Smooth muscle cell of the brain vasculature (primary cell): ENCODE results near the gene MS4A14.
"Not testable (repeated sequence)": the region's sequence is repeated elsewhere in the genome, so short reads cannot be mapped to it uniquely, and the experiment has no call there.

Experiments used
- DNase-seq: peaks from one replicate; pipeline ENCODE4 v3.0.0-alpha.2; 2012; ENCODE audit warnings: low read depth, low spot score

Gene MS4A14, protein sequence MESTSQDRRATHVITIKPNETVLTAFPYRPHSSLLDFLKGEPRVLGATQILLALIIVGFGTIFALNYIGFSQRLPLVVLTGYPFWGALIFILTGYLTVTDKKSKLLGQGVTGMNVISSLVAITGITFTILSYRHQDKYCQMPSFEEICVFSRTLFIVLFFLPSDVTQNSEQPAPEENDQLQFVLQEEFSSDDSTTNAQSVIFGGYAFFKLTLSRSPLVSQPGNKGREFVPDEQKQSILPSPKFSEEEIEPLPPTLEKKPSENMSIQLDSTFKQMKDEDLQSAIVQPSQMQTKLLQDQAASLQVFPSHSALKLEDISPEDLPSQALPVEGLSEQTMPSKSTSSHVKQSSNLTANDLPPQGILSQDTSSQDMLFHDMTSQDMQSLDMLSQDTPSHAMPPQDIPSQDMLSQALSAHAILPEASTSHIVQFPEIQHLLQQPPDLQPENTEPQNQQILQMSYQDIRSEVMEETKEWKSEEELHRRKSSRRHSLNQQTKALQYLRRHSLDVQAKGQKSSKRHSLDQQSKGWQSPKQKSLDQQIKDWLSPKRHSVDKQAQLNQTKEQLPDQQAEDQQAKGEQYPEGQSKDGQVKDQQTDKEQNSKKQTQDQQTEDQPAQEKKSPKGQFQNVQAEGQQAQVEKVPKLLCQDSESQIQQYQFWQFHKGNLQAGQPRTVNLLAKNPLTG

GRCh38 chr11:60396382-60396781, at the start of gene MS4A14:
TSS of gene MS4A14 (plus strand) at chr11:60396459. CDS start at chr11:60396579, 120 bp downstream.
- no peak for DNase-seq

GRCh38 chr11:60347084-60347797, 49.0 kb upstream of the MS4A14 start:
- no peak for DNase-seq

DNA sequence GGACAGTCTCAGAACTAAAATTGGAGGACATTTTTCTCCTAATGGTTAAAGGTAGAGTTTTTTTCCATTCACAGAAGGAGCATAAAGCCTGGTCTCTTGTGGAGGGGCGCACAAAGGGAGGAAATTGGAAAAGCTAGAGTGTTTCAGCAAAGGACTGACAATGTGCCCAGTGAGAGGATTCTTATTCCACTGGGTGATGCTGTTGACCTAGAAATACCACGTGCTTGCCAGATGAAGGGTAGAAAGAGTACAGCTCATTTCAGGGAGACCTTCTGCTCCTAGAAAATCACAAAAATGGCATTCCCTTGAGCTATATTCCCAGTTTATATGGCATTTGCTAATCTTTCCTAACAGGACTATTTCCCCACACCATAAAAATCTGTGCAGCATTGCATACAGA, 48.1 kb upstream of the MS4A14 start:
- DNase-seq, result no peak

- no peak for DNase-seq
These were observed 46.3 kb upstream of the MS4A14 start for GRCh38 chr11:60349990-60350389.

DNA sequence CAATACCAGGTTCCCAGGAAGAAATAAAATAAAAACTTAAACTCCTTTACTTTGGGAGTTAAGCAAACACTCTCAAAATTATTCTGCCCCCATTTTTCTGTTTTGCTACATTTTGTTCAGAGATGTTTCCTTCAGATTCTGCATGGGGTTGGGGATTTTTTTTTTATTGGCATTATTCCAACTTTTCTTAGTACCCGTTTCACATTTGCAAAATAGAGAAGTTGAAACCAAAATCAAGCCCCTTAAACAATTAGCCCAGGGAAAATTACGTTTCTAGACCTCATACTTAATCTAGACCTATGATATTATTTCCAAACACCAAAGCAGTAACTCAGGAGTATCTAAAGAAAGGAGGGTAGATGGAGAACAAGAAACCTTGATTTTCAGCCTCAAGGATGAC, 38.5 kb upstream of the MS4A14 start:
- no peak for DNase-seq

- no peak for DNase-seq
These were observed 35.6 kb upstream of the MS4A14 start for GRCh38 chr11:60360621-60361020.

- no peak for DNase-seq
These were observed 34.0 kb upstream of the MS4A14 start for GRCh38 chr11:60362241-60362640.

GRCh38 chr11:60363542-60364470, 32.5 kb upstream of the MS4A14 start:
- peak; percentile 17 for DNase-seq

GRCh38 chr11:60366262-60366904, 29.9 kb upstream of the MS4A14 start:
- DNase-seq, result not testable (repeated sequence)

GRCh38 chr11:60367009-60367408, 29.2 kb upstream of the MS4A14 start:
- no peak for DNase-seq

GRCh38 chr11:60367896-60368295, 28.4 kb upstream of the MS4A14 start:
- no peak for DNase-seq

- DNase-seq, result no peak
These were observed 25.9 kb upstream of the MS4A14 start for GRCh38 chr11:60370252-60370810.

- no peak for DNase-seq
These were observed 25.4 kb upstream of the MS4A14 start for GRCh38 chr11:60370811-60371298.

DNA sequence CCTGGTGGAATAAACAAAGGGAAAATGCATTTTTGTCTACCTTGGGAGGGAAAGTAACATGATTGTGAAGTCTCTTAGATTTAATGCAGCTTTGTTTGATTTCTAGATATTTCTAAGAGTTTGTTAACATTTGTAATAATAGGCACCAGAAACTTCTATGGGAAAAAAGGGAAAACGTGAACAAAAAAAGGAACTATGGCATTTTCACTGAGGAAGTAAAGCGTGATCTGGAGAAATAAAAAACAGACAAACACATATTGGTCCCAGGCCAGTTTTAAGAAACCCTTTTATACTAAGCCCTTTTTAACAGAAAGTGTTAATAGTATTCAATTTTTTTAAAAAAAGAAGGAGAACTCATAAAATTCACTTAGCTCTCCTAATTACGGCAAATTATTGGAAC, 24.9 kb upstream of the MS4A14 start:
- no peak for DNase-seq

- no peak for DNase-seq
These were observed 24.4 kb upstream of the MS4A14 start for GRCh38 chr11:60371854-60372253.

DNA sequence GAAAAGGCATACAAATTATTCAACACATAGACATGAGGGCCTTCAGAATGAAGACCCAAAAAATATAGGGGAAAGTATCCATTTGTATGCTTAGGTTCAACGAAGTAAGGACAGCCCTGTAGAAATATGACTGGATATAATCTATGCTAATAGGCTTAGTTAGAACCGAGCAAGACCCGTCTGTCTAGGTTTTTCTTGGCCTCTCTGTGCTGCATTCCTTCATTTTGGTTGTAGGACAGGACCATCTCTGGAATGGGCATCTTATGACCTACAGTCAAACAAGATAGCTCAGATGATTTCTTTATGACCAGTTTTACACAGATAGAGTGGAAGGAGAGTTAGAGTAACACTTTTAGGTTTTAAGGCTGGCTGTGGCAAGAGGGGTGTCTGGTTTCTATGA, 23.5 kb upstream of the MS4A14 start:
- DNase-seq, result no peak

- no peak for DNase-seq
These were observed 20.9 kb upstream of the MS4A14 start for GRCh38 chr11:60375316-60375715.

DNA sequence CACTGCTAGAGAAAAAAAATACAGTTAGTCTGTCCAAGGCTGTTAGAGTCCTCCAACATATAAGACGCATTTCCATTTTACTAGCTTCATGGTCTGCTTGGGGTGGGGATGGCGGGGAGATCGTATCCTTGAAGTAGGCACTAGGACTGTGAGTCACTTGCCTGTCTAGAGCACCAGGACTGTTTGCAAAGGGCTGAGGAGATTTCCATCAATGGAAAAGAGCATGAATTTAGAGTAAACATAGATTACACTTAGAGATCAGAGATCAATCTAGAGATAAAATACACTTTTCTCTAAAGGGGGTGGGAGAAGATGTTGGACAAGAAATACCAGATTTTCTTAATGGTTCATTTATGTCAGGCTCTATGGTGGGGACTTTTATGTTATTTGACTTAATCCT, 19.7 kb upstream of the MS4A14 start:
- no peak for DNase-seq

- DNase-seq, result no peak
These were observed 18.7 kb upstream of the MS4A14 start for GRCh38 chr11:60377401-60378136.

DNA sequence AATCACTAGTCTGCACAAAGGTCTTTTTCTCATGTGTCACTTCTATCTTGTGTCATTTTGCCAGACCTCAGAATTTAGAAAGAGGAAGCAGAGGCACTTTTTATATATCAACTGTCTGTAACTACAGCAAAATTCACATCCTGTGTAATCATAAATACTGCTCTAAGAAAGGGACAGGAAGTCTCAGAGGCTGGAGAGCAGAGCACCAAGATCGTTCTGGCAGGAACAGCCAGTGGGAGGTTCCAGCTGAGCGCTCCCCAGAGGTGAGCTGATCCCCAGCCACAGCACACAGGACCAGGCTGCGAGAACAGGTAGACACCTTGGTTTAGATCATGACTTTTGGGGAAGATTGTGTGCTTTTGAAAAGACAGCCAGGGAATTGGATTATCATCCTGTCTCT, 17.9 kb upstream of the MS4A14 start, which contains the start of gene MS4A7:
Gene MS4A7 (plus strand): TSS at position 179 of the 400 bp plus-strand sequence. CDS start 4,610 bp downstream, outside the sequence.
- no peak for DNase-seq
